Measurements from ENCODE around the gene PCBP2. TPM values are rescaled to one million over a fixed set of nuclear protein-coding genes. Genes with fewer than 3 reads are reported as not detected.
A peak's percentile ranks its signal among the peaks of the same experiment; 100 is the strongest.
"Not testable (repeated sequence)": the region's sequence is repeated elsewhere in the genome, so short reads cannot be mapped to it uniquely, and the experiment has no call there.

PCBP2 gene
- total and polyA plus RNA-seq, 2 experiments from 2014 or later, result 100 to 143 TPM

GRCh38 chr12:53480491-53481442 is 28.9 kb downstream of the PCBP2 start:
- no peak for DNase-seq
- peak overlapping the region; percentile 29 for H3K9ac ChIP-seq
- H3K9me2 ChIP-seq (ENCODE audit: insufficient read depth), result no peaks in the 10 kb centered on the region
- in situ Hi-C loops (cut with MboI), result no loop called here
- H3F3A ChIP-seq (ENCODE audit: insufficient read depth), result peaks cover 83% of the 10 kb centered on the region
- no peak overlapping the region for H2AFZ ChIP-seq
- peaks cover 69% of the 10 kb centered on the region for H3K36me3 ChIP-seq (ENCODE audit: low read depth)
- H3K4me3 ChIP-seq, result no peak overlapping the region
- no peaks in the 10 kb centered on the region for H3K27me3 ChIP-seq (replicated peaks; ENCODE audit: insufficient read depth)
- TF ChIP-seq EZH2 (IDR thresholded peaks at IDR 0.05; ENCODE audit: insufficient read depth, poor library complexity, severe bottlenecking) (no peak), EZH2phosphoT487 (IDR thresholded peaks at IDR 0.05; ENCODE audit: insufficient read depth, low read depth) (no peak)
- H3K27ac ChIP-seq, result peak overlapping the region; percentile 71
- peaks cover 7% of the 10 kb centered on the region for H4K20me1 ChIP-seq (ENCODE audit: insufficient read depth)
- no peaks in the 10 kb centered on the region for H3K9me3 ChIP-seq (ENCODE audit: low read depth)
- peaks cover 26% of the 10 kb centered on the region for H3K79me2 ChIP-seq (ENCODE audit: insufficient read depth)
- WGBS, 2 experiments (ENCODE audit: low coverage in 1 of 2, low lambda C conversion rate in 2 of 2, missing lambda C conversion rate in 2 of 2), result 63 to 65% methylated on average over 12 of the region's 12 CpGs
- H3K4me1 ChIP-seq (ENCODE audit: insufficient read depth), result peaks cover 44% of the 10 kb centered on the region
- H3K4me2 ChIP-seq (ENCODE audit: unreplicated experiment), result no peak overlapping the region

DNA sequence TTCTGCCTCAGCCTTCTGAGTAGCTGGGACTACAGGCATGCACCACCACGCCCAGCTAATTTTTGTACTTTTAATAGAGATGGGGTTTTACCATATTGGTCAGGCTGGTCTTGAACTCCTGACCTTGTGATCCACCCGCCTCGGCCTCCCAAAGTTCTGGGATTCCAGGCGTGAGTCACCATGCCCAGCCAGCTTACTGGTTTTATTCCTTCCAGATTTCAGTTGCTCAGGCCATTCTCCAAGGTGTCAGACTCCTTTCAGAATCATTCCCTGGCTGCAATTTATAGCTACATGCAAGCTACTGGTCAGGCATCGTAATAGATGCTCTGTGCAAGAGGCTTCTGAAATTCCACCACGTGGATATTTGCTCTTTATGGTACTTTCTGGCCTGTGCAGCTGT is 29.6 kb downstream of the PCBP2 start:
- H3K9me3 ChIP-seq (ENCODE audit: low read depth); H3K9me2 ChIP-seq (ENCODE audit: insufficient read depth); H2AFZ ChIP-seq; H3K4me3 ChIP-seq; H3K27me3 ChIP-seq (replicated peaks; ENCODE audit: insufficient read depth); in situ Hi-C loops (cut with MboI); H4K20me1 ChIP-seq (ENCODE audit: insufficient read depth): not testable (repeated sequence)
- 13 to 15% methylated on average over 6 of the region's 6 CpGs for WGBS, 2 experiments (ENCODE audit: low coverage in 1 of 2, low lambda C conversion rate in 2 of 2, missing lambda C conversion rate in 2 of 2)
- Histone ChIP-seq H3K9ac (peak overlapping the region; percentile 29), H3F3A (ENCODE audit: insufficient read depth) (peaks cover 76% of the 10 kb centered on the region), H3K36me3 (ENCODE audit: low read depth) (peaks cover 62% of the 10 kb centered on the region), H3K4me1 (ENCODE audit: insufficient read depth) (peaks cover 44% of the 10 kb centered on the region), H3K27ac (peak overlapping the region; percentile 71), H3K79me2 (ENCODE audit: insufficient read depth) (peaks cover 19% of the 10 kb centered on the region), H3K4me2 (ENCODE audit: unreplicated experiment) (peak overlapping the region; percentile 44)
- peak; percentile 82 for DNase-seq

DNA sequence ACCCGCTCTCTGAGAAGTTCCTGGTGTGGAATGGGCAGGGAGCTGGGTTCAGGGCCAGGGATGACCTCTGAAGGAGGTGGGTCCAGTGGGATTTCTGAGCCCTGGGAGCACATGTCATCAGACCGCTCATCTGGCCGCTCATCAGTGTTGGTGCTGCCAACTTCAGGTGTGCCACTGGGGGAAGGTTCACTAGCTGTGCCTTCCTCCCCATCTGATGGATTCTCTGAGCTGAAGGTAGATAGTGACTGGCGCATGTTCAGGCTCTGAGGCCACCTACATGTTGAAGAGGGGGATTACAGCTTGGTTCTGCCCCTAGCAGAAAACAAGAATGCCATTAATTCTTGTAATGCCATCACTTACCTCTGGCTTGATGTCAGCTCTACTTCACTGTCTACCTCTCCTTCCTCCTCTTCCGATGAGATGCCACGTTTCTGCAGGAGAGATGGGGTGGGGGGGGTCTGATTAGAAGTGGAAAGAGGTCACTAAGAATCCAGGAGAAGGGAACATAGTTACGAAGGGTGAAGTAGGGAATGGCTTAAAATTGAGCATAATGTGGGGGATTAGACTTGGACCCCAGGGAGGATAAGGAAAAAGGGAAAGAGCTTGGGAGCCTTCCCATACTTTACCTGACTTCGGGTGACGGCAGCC is 30.2 kb downstream of the PCBP2 start:
- Histone ChIP-seq H3K4me1 (ENCODE audit: insufficient read depth) (peaks cover 44% of the 10 kb centered on the region), H3K9me2 (ENCODE audit: insufficient read depth) (no peaks in the 10 kb centered on the region), H3K36me3 (ENCODE audit: low read depth) (peaks cover 56% of the 10 kb centered on the region), H3K27me3 (replicated peaks; ENCODE audit: insufficient read depth) (no peaks in the 10 kb centered on the region), H3F3A (ENCODE audit: insufficient read depth) (peaks cover 70% of the 10 kb centered on the region), H2AFZ (no peak overlapping the region), H3K79me2 (ENCODE audit: insufficient read depth) (peaks cover 13% of the 10 kb centered on the region), H4K20me1 (ENCODE audit: insufficient read depth) (peaks cover 7% of the 10 kb centered on the region), H3K4me2 (ENCODE audit: unreplicated experiment) (peak overlapping the region; percentile 44), H3K9ac (peak overlapping the region; percentile 29; the same call in 1 of the 2 replicates), H3K27ac (peak overlapping the region; percentile 71), H3K9me3 (ENCODE audit: low read depth) (no peaks in the 10 kb centered on the region), H3K4me3 (no peak overlapping the region)
- in situ Hi-C loops (cut with MboI), result no loop called here
- peak; percentile 49 for DNase-seq
- WGBS, 2 experiments (ENCODE audit: low coverage in 1 of 2, low lambda C conversion rate in 2 of 2, missing lambda C conversion rate in 2 of 2), result 58 to 67% methylated on average over 9 of the region's 9 CpGs
- TF ChIP-seq EZH2 (IDR thresholded peaks at IDR 0.05; ENCODE audit: insufficient read depth, poor library complexity, severe bottlenecking) (no peak), EZH2phosphoT487 (IDR thresholded peaks at IDR 0.05; ENCODE audit: insufficient read depth, low read depth) (no peak)

- WGBS, 2 experiments (ENCODE audit: low coverage in 1 of 2, low lambda C conversion rate in 2 of 2, missing lambda C conversion rate in 2 of 2), result 58 to 66% methylated on average over 15 to 18 of the region's 18 CpGs
- peaks cover 11% of the 10 kb centered on the region for H3K79me2 ChIP-seq (ENCODE audit: insufficient read depth)
- no peak overlapping the region for H3K9ac ChIP-seq
- DNase-seq, result no peak
- H4K20me1 ChIP-seq (ENCODE audit: insufficient read depth), result peaks cover 7% of the 10 kb centered on the region
- no peak overlapping the region for H3K4me3 ChIP-seq
- peaks cover 50% of the 10 kb centered on the region for H3K36me3 ChIP-seq (ENCODE audit: low read depth)
- H3K9me2 ChIP-seq (ENCODE audit: insufficient read depth), result no peaks in the 10 kb centered on the region
- H2AFZ ChIP-seq, result no peak overlapping the region
- H3K4me1 ChIP-seq (ENCODE audit: insufficient read depth), result peaks cover 41% of the 10 kb centered on the region
- no peak for TF ChIP-seq EZH2phosphoT487 (IDR thresholded peaks at IDR 0.05; ENCODE audit: insufficient read depth, low read depth)
- no peak for TF ChIP-seq EZH2 (IDR thresholded peaks at IDR 0.05; ENCODE audit: insufficient read depth, poor library complexity, severe bottlenecking)
- H3K27me3 ChIP-seq (replicated peaks; ENCODE audit: insufficient read depth), result no peaks in the 10 kb centered on the region
- peaks cover 64% of the 10 kb centered on the region for H3F3A ChIP-seq (ENCODE audit: insufficient read depth)
- no peak overlapping the region for H3K27ac ChIP-seq
- H3K9me3 ChIP-seq (ENCODE audit: low read depth), result no peaks in the 10 kb centered on the region
- no peak overlapping the region for H3K4me2 ChIP-seq (ENCODE audit: unreplicated experiment)
- in situ Hi-C loops (cut with MboI), result no loop called here
Measured at GRCh38 chr12:53482626-53483168, 30.8 kb downstream of the PCBP2 start.

Measured in GM23248 (cell line).